Suprapubic skin (tissue), 3 donors: ENCODE results near the gene ECT2.

ENCODE experiments used
- CTCF ChIP-seq, 2 donors: fragments of 200-600 bp in 1 of 2; fragments of 450-650 bp in 1 of 2; sonication (generic) in 1 of 2; IDR thresholded peaks; one replicate each; pipeline ENCODE4 v1.5.1; 2016 to 2019; ENCODE audit warnings: antibody characterized with exemption in 2 of 2, mild to moderate bottlenecking in 1 of 2, moderate library complexity in 1 of 2
- POLR2AphosphoS5 ChIP-seq, 3 donors: sonication (generic); formaldehyde crosslinking; IDR thresholded peaks; one replicate each; pipeline ENCODE4 v1.6.1; 2017; ENCODE audit warnings: antibody characterized with exemption in 3 of 3

GRCh38 chr3:172853921-172854666, 103.6 kb downstream of the ECT2 start:
- no peak for TF ChIP-seq CTCF (IDR thresholded peaks at IDR 0.05)
- TF ChIP-seq POLR2AphosphoS5 (IDR thresholded peaks at IDR 0.05) = no peak
